GM21381 (cell line): ENCODE measurements around the gene ZBTB11.
A peak's percentile ranks its signal among the peaks of the same experiment; 100 is the strongest.
"Not testable (repeated sequence)": the region's sequence is repeated elsewhere in the genome, so short reads cannot be mapped to it uniquely, and the experiment has no call there.

ENCODE experiments used
- ATAC-seq: cut with Tn5 transposase; IDR thresholded peaks from one replicate; pipeline ENCODE4 v1.9.1; 2021; ENCODE audit warnings: mild to moderate bottlenecking, moderate library complexity; ENCODE audit not compliant: unreplicated experiment

Gene ZBTB11

DNA sequence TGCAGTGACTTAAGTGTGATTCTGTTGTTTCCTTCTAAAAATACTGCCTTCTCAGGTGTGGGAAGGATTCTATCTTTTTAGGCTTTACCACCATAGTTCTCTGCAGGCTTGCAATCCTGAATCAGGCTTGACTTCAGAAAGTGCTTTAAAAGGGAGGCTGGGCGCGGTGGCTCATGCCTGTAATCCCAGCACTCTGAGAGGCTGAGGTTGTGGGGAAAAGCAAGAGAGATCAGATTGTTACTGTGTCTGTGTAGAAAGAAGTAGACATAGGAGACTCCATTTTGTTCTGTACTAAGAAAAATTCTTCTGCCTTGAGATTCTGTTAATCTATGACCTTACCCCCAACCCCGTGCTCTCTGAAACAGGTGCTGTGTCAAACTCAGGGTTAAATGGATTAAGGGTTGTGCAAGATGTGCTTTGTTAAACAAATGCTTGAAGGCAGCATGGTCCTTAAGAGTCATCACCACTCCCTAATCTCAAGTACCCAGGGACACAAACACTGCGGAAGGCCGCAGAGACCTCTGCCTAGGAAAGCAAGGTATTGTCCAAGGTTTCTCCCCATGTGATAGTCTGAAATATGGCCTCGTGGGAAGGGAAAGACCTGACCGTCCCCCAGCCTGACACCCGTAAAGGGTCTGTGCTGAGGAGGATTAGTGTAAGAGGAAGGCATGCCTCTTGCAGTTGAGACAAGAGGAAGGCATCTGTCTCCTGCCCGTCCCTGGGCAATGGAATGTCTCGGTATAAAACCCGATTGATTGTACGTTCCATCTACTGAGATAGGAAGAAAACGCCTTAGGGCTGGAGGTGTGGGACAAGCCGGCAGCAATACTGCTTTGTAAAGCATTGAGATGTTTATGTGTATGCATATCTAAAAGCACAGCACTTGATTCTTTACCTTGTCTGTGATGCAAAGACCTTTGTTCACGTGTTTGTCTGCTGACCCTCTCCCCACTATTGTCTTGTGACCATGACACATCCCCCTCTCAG is 15.0 kb upstream of the ZBTB11 start:
- ATAC-seq, result not testable (repeated sequence)

- peak; percentile 38 for ATAC-seq
Observed at GRCh38 chr3:101690972-101691371, 14.0 kb upstream of the ZBTB11 start.

GRCh38 chr3:101689286-101689685 is 12.4 kb upstream of the ZBTB11 start:
- ATAC-seq, result no peak

DNA sequence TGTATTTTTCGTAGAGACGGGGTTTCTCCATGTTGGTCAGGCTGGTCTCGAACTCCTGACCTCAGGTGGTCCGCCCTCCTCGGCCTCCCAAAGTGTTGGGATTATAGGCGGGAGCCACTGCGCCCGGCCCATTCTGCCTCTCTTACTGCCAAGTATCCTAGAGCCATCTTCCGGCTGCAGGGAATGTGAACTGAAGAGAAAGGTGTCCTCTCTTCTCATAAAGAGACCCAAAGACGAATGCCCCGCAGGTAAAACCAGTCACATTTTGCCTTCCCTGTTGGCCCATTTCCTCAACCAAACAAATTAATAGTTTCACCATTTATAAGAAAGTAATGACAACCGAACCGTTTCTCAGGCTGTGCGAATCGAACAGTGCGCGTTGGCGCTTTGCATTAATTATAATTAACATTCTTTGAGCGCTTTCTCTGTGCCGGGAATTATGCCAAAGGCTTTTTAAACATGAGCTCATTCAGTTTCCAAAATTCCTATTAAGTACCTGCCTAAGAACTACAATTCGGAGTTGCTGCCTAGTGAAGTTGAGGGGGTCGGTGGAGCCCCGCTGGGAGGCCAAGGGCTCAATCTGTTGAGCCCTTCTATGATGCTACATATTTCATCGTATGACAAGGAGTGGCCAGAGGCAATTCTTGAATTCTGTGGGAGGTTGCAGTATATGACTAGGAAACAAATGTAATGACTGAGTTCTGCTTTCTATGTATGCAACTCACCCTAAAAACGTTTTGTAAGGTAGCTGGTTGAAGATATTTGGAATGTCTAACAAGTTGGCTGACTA is 10.4 kb upstream of the ZBTB11 start:
- no peak for ATAC-seq

GRCh38 chr3:101685870-101686307 is 9.0 kb upstream of the ZBTB11 start:
- ATAC-seq, result peak; percentile 6

GRCh38 chr3:101685050-101685400 is 8.1 kb upstream of the ZBTB11 start:
- ATAC-seq, result no peak

GRCh38 chr3:101680466-101680865 is 3.5 kb upstream of the ZBTB11 start:
- ATAC-seq, result no peak

DNA sequence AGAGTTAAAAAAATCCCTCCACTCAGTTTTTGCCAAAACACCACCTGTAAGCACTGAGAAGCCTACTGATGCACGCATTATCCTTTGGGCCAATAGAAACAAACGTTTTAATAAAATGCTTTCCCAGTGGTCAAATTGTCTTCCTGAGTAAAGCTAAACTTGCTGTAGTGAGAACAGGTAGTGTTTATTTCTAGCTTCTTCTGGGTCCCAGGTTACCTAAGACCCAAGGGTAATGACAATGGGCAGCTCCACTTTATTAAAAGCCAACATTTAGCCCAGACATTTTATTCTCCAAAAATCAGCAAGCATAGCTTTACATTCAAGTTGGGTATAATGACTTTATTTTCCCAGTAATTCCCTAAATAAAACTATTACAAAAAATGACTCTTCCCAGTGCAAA is 1.9 kb upstream of the ZBTB11 start:
- not testable (repeated sequence) for ATAC-seq

DNA sequence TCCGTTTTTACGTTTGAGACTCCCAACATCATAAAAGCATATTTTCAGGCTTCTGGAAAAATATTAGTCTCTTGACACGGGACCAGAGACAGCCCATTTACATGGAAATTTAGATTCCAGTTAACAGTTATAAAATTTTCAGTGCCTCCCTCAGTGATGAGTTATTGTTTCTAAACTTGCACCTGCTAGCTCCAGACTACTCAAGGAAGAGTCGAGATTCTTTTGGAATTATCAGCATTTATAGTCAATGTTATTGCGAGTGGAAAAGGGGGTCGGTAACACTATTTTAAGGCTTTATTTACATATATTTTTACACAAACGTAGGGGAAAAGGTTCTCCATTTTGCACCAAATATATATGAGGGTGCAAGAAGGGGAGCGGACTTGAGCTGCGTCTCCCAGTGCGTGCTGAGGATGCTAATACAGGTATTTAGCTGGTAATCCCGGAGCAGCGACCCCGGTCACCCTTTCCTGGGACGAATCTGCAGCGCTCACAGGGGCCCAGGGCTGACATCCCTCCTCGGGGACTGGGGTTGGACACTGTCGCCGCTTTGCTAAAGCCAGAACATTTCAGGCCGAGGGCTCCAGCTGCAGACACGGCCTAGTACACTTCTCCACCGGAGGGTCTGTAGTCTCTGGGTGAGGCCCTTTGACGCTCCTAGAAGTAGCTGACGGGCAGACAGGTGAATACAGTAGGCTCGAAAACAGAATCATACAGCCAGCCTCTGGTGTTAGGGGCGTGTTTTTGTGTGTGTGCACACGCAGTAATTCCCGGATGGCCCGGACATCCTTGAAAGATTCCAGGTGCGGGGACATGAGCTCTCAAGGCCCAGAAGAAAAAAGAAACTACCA is 729 bp upstream of the ZBTB11 start:
- no peak for ATAC-seq

DNA sequence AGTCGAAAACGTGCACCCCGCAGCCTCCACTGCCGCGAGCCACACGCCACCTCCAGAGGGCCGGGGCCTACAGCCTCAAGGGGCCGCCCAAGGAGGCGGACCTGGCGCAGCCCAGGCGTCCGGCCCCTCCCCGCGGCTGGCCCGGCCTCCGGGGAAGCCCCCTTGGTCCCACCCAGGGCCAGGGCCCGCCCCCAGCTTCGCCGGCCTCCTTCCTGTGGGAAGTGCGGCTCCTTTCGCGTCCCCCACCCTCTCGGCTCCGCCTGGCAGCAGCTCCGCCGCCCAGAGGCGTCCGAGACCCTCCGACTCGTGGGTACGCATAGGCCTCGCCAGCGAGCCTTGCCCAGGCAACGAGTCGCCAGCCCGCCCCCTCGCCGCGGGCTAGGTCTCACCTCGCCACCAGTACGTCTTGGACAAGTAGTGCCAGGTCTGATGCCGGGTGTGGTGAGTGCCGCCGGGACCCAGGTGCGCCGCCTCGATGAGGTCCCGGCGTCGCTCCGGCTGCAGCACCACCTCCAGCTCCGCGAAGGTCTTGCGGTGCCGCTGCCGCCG is 642 bp downstream of the ZBTB11 start:
- peak; percentile 87 for ATAC-seq

DNA sequence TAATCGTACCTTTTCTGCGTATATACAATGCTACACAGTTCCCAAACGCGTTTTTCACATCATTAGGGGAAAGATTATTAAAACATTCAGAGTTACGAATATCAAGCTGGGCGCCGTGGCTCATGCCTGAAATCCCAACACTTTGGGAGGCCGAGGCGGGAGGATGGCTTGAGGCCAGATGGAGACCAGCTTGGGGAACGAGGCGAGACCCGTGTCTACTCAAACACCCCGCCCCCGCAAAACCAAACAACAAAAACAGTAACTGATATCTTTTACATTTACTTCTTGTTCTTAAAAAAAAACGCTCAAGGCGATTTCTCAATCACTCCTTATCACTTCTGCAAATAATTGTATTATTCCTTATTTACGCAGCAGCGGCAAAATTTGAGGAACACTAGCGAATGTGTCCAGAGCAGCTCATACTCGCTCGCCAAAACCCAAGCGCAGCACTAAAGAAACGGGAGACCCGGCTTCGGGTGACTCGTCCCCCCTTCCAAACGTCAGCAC is 1.2 kb downstream of the ZBTB11 start:
- no peak for ATAC-seq

DNA sequence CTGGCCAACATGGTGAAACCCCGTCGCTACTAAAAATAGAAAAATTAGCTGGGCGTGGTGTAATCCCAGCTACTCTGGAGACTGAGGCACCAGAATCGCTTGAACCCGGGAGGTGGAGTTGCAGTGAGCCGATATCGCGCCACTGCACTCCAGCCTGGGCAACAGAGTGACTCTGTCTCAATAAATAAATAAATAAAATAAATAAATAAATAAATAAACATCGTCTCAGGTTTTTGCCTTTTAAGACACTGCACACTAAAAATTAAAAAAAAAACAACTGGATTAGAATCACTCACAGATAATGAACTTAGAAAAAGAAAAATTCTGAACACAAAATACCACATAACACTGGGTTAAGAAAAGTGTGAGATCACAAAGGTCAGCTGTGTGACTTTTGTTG is 2.4 kb downstream of the ZBTB11 start:
- ATAC-seq, result no peak

- ATAC-seq, result no peak
Observed at GRCh38 chr3:101673953-101674352, 3.0 kb downstream of the ZBTB11 start.

DNA sequence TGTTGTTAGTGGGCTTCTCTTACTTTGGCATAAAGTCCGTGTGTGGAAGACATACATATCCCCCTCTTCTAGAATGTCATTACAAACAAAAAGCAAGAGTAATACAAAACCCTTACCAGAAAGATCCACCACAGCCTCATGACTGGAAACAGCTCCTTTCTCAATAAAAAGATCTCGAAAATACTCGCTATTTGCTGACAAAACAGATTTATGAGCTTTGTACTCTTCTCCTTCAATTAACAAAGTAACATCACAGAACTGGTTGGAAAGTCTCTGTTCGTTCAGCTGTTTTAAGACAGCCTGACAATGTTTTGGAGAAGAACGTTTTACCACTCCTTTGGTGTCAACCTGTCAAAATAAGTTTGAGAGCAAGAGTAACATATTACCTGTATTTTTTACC is 5.9 kb downstream of the ZBTB11 start:
- ATAC-seq, result no peak

- no peak for ATAC-seq
Observed at GRCh38 chr3:101667844-101668243, 9.1 kb downstream of the ZBTB11 start.

GRCh38 chr3:101667331-101667730 is 9.6 kb downstream of the ZBTB11 start:
- no peak for ATAC-seq

DNA sequence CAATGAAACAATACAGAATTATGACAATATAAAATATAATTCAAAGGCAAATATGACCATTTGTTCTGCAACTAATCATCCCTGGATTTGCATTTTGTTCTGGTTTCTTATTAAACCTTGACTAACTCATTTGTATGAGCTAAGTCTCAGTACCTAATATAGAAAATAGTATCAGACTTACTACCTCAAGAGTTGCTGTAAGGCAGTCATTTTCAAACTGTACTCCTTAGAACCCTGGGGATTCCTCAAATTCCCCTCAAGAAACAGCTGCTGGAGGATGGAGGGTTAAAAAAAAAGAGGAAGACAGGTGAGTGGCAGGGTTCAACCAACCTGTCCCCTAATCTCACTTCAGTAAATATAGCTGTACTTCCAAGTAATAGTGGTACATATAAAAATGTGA is 11.1 kb downstream of the ZBTB11 start:
- no peak for ATAC-seq

GRCh38 chr3:101665357-101665756 is 11.6 kb downstream of the ZBTB11 start:
- ATAC-seq, result no peak

GRCh38 chr3:101660714-101661113 is 16.2 kb downstream of the ZBTB11 start:
- ATAC-seq, result no peak

GRCh38 chr3:101656651-101657050 is 20.3 kb downstream of the ZBTB11 start:
- ATAC-seq, result no peak
